GM12892 (cell line): ENCODE measurements around the gene NAT16.

ENCODE experiments used
- POLR2A ChIP-seq: IDR thresholded peaks from 2 replicates; pipeline ENCODE4 v1.6.1; 2011; ENCODE audit warnings: low read depth, low read length, control low read depth
- POLR2AphosphoS5 ChIP-seq: IDR thresholded peaks from 2 replicates; pipeline ENCODE4 v1.6.1; 2011; ENCODE audit warnings: low read depth, low read length, control low read depth

GRCh38 chr7:101134399-101134980 is 45.6 kb downstream of the NAT16 start:
- TF ChIP-seq POLR2AphosphoS5 (no peak), POLR2A (no peak)
